Transverse colon (tissue), 4 donors: ENCODE results near the gene DRGX.

Experiments used
- POLR2A ChIP-seq: fragments of 450-650 bp; IDR thresholded peaks from one replicate; pipeline ENCODE4 v1.6.1; 2016; ENCODE audit warnings: antibody characterized with exemption, mild to moderate bottlenecking, moderate library complexity
- POLR2AphosphoS5 ChIP-seq, 3 donors: sonication (generic); formaldehyde crosslinking; IDR thresholded peaks; one replicate each; pipeline ENCODE4 v1.6.1; 2016; ENCODE audit warnings: antibody characterized with exemption in 3 of 3
- TF ChIP-seq, protein P1 (sequence below), 5 experiments: fragments of 200-600 bp in 3 of 5; fragments of 450-650 bp in 2 of 5; sonication (generic) in 3 of 5; IDR thresholded peaks; 1 replicate in 2 of 5; 2 replicates in 3 of 5; pipeline ENCODE4 v1.5.1; 2016 to 2017; ENCODE audit warnings: antibody characterized with exemption in 5 of 5, inconsistent platforms in 3 of 5, mild to moderate bottlenecking in 2 of 5, moderate library complexity in 1 of 5

DNA sequence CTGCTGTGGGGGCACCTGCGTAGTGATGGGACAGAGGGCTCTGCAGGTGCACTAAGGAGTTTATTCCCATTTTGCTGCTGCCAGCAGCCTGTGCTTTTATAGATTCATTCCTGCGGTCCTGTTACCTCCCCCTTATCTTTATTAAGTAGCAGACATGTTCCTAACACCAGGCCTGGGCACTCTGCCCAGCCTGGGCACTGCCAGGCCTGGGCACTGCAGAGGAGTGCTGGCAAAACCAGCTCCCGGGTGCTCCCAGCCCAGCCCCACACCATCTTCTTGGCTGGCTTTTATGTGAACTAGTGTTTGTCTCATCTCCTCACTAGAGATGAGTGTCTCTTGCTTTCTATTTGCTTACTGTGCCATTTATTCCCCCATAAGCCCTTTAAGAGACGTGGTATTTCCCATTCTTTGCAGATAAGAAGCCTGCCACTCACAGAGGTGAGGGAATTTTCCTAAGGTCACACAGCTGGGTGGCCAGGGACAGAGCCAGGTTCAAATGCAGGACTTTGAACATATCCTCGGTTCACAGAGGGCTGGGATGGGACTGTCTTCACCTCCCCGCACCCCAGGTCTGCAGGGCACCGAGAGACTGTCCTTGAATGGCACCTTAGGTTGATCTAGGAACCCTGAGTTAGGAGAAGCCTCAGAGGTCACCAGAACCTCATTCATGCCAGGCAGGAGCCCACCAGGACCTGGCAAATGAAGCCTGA, 14.6 kb upstream of the DRGX start:
- TF ChIP-seq, protein P1, sequence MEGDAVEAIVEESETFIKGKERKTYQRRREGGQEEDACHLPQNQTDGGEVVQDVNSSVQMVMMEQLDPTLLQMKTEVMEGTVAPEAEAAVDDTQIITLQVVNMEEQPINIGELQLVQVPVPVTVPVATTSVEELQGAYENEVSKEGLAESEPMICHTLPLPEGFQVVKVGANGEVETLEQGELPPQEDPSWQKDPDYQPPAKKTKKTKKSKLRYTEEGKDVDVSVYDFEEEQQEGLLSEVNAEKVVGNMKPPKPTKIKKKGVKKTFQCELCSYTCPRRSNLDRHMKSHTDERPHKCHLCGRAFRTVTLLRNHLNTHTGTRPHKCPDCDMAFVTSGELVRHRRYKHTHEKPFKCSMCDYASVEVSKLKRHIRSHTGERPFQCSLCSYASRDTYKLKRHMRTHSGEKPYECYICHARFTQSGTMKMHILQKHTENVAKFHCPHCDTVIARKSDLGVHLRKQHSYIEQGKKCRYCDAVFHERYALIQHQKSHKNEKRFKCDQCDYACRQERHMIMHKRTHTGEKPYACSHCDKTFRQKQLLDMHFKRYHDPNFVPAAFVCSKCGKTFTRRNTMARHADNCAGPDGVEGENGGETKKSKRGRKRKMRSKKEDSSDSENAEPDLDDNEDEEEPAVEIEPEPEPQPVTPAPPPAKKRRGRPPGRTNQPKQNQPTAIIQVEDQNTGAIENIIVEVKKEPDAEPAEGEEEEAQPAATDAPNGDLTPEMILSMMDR (IDR thresholded peaks at IDR 0.05), result no peak
- no peak for TF ChIP-seq POLR2AphosphoS5 (IDR thresholded peaks at IDR 0.05)
- TF ChIP-seq POLR2A, result no peak
